GM19463 (cell line): ENCODE measurements around the gene ANXA6.

Experiments used
- ATAC-seq: cut with Tn5 transposase; IDR thresholded peaks from one replicate; pipeline ENCODE4 v1.9.1; 2021; ENCODE audit warnings: mild to moderate bottlenecking, moderate library complexity; ENCODE audit not compliant: unreplicated experiment

Gene ANXA6

DNA sequence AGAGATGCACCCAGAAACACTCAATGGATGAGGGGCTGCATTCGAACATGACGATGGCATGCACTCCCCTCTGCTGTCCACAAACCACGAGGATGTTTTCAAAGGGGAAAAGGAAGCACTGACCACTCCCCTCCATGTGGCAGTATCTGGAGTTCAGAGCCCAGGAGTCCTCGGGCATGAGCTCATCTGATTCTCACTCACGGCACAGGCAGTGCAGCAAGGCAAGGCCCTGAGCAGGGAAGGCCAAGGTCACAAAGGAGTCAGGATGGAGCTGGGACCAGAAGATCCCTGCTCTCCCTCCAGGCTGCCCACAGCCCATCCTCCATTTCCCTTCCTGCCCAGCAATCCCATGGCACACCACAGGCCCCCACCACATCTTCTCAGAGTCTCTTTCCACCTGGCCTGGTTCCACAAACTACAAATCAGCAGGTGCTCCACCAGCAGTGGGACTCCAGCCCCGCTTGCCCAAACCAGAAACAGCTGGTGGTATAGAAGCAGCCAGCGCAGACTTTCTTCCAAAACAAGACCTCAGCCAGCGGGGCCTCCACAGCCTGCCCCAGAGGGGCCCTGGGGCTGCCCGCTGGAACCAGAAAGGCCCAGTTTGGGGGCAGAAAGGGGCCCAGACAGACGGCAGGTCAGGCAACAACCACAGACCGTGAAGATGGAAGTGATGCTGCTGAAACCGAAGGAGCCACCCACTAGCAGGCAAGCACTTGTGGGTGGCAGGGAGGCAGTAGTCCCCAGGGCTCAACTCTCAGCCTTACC lies 89.0 kb downstream of the ANXA6 start:
- ATAC-seq = peak; percentile 63

DNA sequence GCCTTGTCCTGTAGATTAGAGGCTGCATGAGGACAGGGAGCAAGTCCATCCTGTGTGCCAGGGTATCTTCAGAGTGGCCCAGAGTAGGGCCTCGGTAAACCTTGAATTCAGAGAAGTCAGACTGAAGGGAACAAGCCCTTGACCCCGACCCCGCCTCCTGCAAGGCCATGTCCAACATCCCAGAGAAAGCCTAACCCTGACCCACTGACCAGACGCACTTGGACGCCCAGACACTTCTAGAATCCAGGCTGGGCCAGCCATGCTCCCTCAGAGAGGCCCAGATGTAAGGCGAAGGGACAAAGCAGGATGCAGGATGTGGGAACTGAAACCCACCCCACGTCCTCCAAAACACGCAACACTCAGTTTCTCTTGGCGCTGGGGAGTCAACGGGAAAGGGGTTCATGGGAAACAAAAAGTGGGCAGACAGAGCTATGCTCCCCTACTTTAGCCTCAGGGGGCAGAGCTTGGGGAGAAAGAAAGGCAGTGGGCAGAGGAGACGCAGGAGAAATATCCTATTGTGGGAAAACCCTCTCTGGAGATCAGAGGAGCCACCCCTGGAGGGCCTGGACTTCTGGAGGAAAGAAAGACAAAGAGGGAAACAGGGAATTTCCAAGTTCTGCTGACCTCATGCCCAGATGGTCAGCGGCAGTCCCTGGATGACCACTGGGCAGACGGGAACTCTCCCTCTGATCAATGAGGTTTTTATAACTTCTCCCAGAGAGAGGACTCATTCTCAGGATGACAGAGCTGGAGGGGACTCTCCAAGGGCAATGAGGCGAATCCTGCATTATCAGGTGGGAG lies 89.7 kb downstream of the ANXA6 start:
- ATAC-seq = no peak

DNA sequence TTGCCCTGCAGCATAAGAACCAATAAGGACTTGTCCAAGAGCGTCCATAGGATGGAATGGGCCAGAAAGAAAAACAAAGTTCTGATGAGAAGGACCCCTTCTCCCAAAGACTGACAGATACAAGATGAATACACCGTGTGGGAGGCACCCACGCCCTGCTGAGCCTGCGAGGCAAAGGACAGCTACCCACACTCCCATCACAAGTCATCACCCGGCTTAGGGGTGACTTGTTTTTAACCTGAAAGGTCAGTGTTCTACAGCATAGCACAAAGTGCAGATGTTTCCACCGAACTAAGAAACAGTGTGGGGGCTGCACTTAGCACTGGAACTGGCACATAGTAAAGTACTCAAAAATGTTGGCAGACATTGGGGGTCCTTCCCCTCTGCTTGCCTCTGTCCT lies 90.7 kb downstream of the ANXA6 start:
- ATAC-seq = no peak

GRCh38 chr5:151065609-151066008 lies 92.0 kb downstream of the ANXA6 start:
- ATAC-seq = no peak

GRCh38 chr5:151064916-151065499 lies 92.6 kb downstream of the ANXA6 start:
- ATAC-seq = no peak

DNA sequence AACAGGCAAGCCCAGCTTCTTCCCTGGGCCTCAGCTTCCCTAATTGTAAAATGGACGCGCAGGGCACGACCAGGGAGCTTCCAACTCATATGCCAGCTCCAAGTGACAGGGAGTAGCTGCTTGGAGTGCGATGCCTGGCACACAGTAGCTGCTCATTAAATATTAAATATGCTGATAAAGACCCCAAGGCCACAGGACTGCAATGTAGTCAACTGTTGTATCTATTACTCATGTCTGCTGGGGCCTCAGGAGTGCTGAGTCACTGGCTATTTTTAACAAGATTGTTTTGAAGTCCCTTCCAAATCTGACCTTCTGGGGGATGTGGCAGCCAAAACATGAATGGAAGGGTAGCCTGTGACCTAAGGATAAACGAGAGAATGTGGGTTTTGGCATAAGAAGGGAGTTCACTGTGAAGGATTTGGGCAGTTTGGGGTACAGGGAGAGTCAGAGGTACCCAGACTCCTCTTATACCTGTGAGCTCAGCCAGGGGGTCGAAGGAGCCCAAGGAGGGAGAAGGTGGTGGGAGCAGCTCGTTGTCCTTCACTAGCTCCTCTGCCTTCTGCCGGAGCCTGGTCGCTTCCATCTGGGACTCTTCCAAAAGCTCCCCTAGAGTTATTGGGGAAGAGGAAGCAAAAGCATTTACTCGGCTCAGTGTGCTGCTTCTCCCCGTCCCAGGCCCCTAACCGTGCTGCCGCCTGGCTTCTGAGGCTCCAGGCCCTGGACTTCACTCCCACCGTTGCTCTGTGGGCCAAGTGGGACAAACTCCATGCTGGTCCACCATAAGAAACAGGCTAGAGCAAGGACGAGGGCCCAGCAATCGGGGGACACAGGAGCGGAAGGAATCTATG lies 94.2 kb downstream of the ANXA6 start:
- no peak for ATAC-seq

- no peak for ATAC-seq
These were observed 95.0 kb downstream of the ANXA6 start for GRCh38 chr5:151062405-151063141.

DNA sequence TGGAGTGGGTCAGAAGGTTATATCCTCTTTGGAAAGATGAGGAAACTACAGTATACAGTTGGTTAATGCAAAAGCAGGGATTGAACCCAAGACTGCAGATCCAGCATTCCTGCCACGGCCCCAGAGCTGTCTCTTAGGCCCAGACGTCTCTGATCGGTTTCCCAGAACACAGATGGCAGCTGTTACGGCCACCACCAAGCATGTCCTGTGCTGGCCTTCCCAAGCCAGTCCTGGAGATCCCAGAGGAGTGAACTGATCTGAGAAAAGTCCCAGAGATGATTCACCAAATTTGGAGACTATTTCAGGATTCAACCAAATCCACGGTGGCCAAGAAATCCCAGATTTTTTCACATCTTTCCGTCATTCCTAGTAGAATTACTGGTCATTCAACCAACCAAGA lies 96.8 kb downstream of the ANXA6 start:
- no peak for ATAC-seq

GRCh38 chr5:151058891-151059489 lies 98.6 kb downstream of the ANXA6 start:
- ATAC-seq = no peak

- ATAC-seq = no peak
These were observed 99.3 kb downstream of the ANXA6 start for GRCh38 chr5:151058301-151058700.

DNA sequence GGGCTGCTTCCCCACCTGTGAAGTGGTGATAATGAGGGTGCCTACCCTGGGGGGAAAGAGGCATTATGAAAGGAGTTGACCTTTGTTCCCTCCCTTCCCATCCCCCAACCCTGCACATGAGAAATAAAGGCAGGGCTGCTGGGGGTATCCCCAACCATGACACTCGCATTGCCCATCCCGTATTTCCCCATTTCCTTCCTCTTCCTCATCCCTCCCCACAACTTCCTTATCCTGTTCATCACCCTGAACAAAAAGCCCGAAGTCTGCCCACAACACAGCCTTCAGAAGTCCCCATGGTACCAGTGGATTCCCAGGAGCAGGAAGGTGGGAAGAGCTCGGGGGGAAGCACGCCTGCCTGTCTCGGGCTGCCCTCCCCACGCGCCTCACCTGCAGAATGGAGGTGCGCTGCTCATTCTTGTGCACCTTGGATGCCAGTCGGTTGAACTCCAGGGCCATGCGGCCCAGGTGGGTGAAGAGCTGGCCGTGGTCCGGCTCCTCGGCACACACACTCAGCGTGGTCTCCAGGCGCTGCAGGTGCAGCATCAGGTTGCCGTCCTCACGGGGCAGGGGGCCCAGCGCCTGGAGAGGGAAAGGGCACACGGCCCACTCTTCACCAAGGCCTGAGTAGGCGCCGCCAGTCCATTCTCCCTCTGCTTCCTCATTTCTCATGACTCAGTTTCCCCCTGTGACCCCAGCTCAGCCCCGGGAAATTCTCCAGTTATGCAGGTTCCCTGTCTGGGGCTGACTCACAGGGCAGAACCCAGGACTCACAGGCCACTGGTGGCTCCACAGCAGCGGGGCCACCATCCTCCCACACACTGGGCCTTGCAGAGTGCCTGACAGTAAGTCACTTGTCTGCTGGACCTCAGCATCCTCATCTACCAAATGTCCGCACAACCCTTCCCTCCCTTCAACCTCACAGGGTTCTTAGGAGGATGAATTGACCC lies 100.9 kb downstream of the ANXA6 start:
- no peak for ATAC-seq

DNA sequence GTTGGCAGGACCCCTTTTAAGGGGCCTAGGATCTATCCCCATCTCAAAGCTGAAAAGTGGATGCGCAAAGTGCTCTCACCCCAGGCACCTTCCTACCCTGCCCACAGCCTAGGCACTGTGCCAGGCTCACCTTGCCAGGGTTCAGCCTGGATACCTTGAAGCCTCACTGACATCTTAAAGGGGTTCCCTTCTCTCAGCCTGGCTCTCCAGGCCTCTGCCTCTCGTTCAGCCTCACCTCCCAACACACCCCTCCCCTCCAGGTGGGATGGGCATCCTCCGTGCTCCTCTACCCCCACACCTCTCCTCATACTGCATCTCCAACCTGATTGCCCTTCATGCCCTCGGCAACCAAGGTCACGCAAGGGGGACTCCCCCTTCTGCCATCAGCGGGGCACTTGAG lies 102.2 kb downstream of the ANXA6 start:
- no peak for ATAC-seq

- no peak for ATAC-seq
These were observed 102.9 kb downstream of the ANXA6 start for GRCh38 chr5:151054709-151055108.

DNA sequence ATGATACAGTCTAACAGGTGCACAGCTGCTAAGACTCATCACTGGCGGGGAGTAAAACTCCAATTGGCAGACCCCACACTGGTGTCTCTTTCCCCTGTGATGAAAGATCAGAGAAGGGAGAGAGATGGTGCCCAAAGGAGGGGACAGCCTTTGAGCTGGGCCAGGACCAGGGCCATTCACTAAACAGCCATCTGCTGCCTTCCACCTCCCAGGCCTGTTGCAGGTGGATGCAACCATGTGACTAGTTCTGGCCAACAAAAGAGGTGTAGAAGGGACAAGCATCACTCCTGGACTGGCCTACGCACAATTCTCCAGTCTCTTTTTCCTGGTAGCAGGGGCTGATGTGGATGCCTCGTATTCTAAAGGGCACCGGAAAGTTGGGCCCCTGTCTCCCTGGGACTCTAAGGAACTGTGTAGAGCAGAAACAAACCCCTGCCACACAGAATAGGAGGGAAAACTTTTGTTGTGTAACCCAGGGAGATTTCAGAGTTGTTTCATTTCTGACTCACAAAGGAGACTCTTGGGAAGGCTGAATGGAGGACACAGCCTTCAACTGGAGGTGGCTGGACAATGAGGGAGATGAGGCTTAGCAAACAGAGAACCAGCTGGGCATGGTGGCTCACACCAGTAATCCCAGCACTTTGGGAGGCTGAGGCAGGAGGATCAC lies 103.7 kb downstream of the ANXA6 start:
- no peak for ATAC-seq

- no peak for ATAC-seq
These were observed 104.7 kb downstream of the ANXA6 start for GRCh38 chr5:151052836-151053235.

DNA sequence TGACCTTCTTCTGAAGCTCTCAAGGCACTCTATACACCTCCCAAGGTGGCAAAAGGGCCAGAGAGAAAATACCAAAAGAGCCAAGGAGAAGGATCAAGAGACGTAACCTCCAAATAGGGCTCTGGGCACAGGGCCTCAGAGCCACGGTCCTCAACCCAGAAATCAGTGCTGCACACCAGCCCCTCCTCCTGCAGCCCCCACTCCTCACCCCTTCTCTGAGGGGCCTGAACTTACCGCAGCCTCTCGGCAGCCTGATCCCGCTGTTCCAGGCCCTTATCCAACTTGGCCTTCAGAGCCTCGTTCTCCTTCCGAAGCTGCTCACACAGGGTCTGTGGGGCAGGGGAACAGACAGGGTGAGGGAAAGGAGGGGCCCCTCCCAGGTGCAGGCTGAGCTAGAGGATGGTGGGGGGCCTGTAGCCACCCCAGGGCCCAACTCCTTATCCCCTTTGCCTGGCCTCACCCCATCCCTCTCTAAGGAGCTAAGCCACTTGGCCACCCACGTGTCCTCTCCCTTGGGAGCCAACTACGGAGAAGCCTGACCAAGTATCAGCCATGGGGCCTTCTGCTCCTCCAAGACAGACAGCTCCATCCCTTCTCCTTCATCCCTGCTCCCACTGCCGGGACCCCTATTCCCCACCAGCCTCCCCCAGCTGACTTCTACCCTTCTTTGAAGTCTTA lies 105.5 kb downstream of the ANXA6 start:
- no peak for ATAC-seq

- peak; percentile 75 for ATAC-seq
These were observed 106.3 kb downstream of the ANXA6 start for GRCh38 chr5:151051066-151051930.
